ENCODE data around the gene AHNAK2. TPM values are rescaled to one million over a fixed set of nuclear protein-coding genes. Genes with fewer than 3 reads are reported as not detected.

Gene AHNAK2
- total and polyA plus RNA-seq, 2 of the 13 experiments (the other 11 are each of a cell fraction or from before 2014, with no cell fraction given): 0.11 to 0.18 TPM

GRCh38 chr14:104976198-104977007 is 1.8 kb downstream of the AHNAK2 start (continued):
- TF ChIP-seq ZNF407 (CRISPR knock-in tag; IDR thresholded peaks at IDR 0.05; ENCODE audit: not compliant biosample characterization): no peak
- peak; percentile 96 for TF ChIP-seq RAD21 (CRISPR knock-in tag; IDR thresholded peaks at IDR 0.05)
- TF ChIP-seq GABPB1 (CRISPR knock-in tag; IDR thresholded peaks at IDR 0.05): peak; percentile 47; the same call in 1 of the 2 replicates
- TF ChIP-seq PATZ1 (CRISPR knock-in tag; IDR thresholded peaks at IDR 0.05): 0 out of 2 replicates have a peak, but pooled peaks have one; percentile 13
- 0 out of 2 replicates have a peak, but pooled peaks have one; percentile 47 for TF ChIP-seq HINFP (CRISPR knock-in tag; IDR thresholded peaks at IDR 0.05; ENCODE audit: low read depth)
- TF ChIP-seq ZFX (CRISPR knock-in tag; IDR thresholded peaks at IDR 0.05; ENCODE audit: low read depth): peak; percentile 14; the same call in 1 of the 2 replicates
- TF ChIP-seq ZNF547 (CRISPR knock-in tag; IDR thresholded peaks at IDR 0.05): peak; percentile 77; the same call in 1 of the 2 replicates
- peak; percentile 14; the same call in 1 of the 2 replicates for TF ChIP-seq MYC (CRISPR knock-in tag; IDR thresholded peaks at IDR 0.05; ENCODE audit: borderline replicate concordance)
- peak; percentile 17; the same call in 1 of the 2 replicates for TF ChIP-seq ZNF782 (CRISPR knock-in tag; IDR thresholded peaks at IDR 0.05; ENCODE audit: borderline replicate concordance)
- TF ChIP-seq FIP1L1 (IDR thresholded peaks at IDR 0.05; ENCODE audit: borderline replicate concordance, insufficient read depth, low read depth, low read length): no peak
- TF ChIP-seq NFKB2 (CRISPR knock-in tag; IDR thresholded peaks at IDR 0.05; ENCODE audit: borderline replicate concordance): peak; percentile 58; the same call in 1 of the 2 replicates
- no peak for TF ChIP-seq ARNT2 (CRISPR knock-in tag; IDR thresholded peaks at IDR 0.05; ENCODE audit: low read depth)
- TF ChIP-seq ZNF263 (CRISPR knock-in tag; IDR thresholded peaks at IDR 0.05): 0 out of 2 replicates have a peak, but pooled peaks have one; percentile 4
- TF ChIP-seq ZNF891 (CRISPR knock-in tag; IDR thresholded peaks at IDR 0.05): no peak
- TF ChIP-seq ZNF543 (CRISPR knock-in tag; IDR thresholded peaks at IDR 0.05): no peak
- peak; percentile 41; the same call in 1 of the 2 replicates for TF ChIP-seq ZNF136 (CRISPR knock-in tag; IDR thresholded peaks at IDR 0.05; ENCODE audit: low read depth)
